ENCODE results near the gene FAM90A26.
"Not testable (repeated sequence)": the region's sequence is repeated elsewhere in the genome, so short reads cannot be mapped to it uniquely, and the experiment has no call there.

DNA sequence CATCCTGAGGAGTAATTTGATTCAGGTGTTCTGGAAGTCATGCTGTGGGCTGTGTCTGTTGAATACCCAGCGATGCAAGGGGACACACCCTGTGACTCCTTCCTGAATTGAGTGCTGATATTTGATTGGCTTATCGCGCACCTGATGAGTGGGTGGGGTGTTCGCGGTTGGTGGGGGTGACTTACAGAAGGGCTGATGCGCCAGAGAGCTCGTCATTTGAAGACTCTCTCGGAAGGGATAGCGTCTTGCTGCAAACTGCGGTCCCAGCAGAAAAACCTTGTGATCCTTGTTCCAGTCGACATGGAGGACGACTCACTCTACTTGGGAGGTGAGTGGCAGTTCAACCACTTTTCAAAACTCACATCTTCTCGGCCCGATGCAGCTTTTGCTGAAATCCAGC, 44.9 kb downstream of the FAM90A26 start, which contains the start of gene USP17L11:
- TF ChIP-seq EP300 (IDR thresholded peaks at IDR 0.05); POLR2AphosphoS5 (IDR thresholded peaks at IDR 0.05); POLR2A (IDR thresholded peaks at IDR 0.05; ENCODE audit: low read depth): not testable (repeated sequence)

All from esophagus muscularis mucosa (tissue), 3 donors.